ENCODE measurements around the gene CHORDC1. TPM values are rescaled to one million over a fixed set of nuclear protein-coding genes. Genes with fewer than 3 reads are reported as not detected.
"Not testable (repeated sequence)": the region's sequence is repeated elsewhere in the genome, so short reads cannot be mapped to it uniquely, and the experiment has no call there.

The CHORDC1 gene
- total RNA-seq, 1 donor from 2014 or later = 65.7 TPM

- intact Hi-C loops (cut with micrococcal nuclease) = no loop called here
Measured at GRCh38 chr11:90218606-90219005, 4.2 kb downstream of the CHORDC1 start.

GRCh38 chr11:90216611-90217010 lies 6.2 kb downstream of the CHORDC1 start:
- intact Hi-C loops (cut with micrococcal nuclease) = no loop called here

- intact Hi-C loops (cut with micrococcal nuclease) = no loop called here
Measured at GRCh38 chr11:90213322-90213721, 9.5 kb downstream of the CHORDC1 start.

- intact Hi-C loops (cut with micrococcal nuclease) = loop anchor here (10.0 kb wide), 1 partner anchor 126 kb away; no protein-coding TSS in a partner anchor
Measured at GRCh38 chr11:90208857-90209256, 14.0 kb downstream of the CHORDC1 start.

GRCh38 chr11:90207992-90208391 lies 14.9 kb downstream of the CHORDC1 start:
- intact Hi-C loops (cut with micrococcal nuclease) = loop anchor here (10.0 kb wide), 1 partner anchor 127 kb away; no protein-coding TSS in a partner anchor

- intact Hi-C loops (cut with micrococcal nuclease) = loop anchor here (1.0 to 10.0 kb wide), 5 partner anchors 18 to 1044 kb away; partner anchors contain the start of gene CHORDC1
Measured at GRCh38 chr11:90204832-90205646, 17.8 kb downstream of the CHORDC1 start.

- intact Hi-C loops (cut with micrococcal nuclease) = loop anchor here (2.0 to 10.0 kb wide), 3 partner anchors 44 to 1044 kb away; no protein-coding TSS in a partner anchor
Measured at GRCh38 chr11:90204407-90204806, 18.4 kb downstream of the CHORDC1 start.

- intact Hi-C loops (cut with micrococcal nuclease) = loop anchor here (10.0 kb wide), 1 partner anchor 132 kb away; no protein-coding TSS in a partner anchor
Measured at GRCh38 chr11:90202342-90202741, 20.5 kb downstream of the CHORDC1 start.

GRCh38 chr11:90197377-90197776 lies 25.5 kb downstream of the CHORDC1 start:
- intact Hi-C loops (cut with micrococcal nuclease) = no loop called here

- intact Hi-C loops (cut with micrococcal nuclease) = no loop called here
Measured at GRCh38 chr11:90192869-90193582, 29.8 kb downstream of the CHORDC1 start.

- intact Hi-C loops (cut with micrococcal nuclease) = no loop called here
Measured at GRCh38 chr11:90189011-90189410, 33.8 kb downstream of the CHORDC1 start.

- intact Hi-C loops (cut with micrococcal nuclease) = no loop called here
Measured at GRCh38 chr11:90187839-90188238, 35.0 kb downstream of the CHORDC1 start.

- intact Hi-C loops (cut with micrococcal nuclease) = no loop called here
Measured at GRCh38 chr11:90179923-90180322, 42.9 kb downstream of the CHORDC1 start.

GRCh38 chr11:90178751-90179150 lies 44.1 kb downstream of the CHORDC1 start:
- intact Hi-C loops (cut with micrococcal nuclease) = no loop called here

GRCh38 chr11:90176069-90176468 lies 46.8 kb downstream of the CHORDC1 start:
- intact Hi-C loops (cut with micrococcal nuclease) = no loop called here

- intact Hi-C loops (cut with micrococcal nuclease) = no loop called here
Measured at GRCh38 chr11:90171359-90171758, 51.5 kb downstream of the CHORDC1 start.

- intact Hi-C loops (cut with micrococcal nuclease) = no loop called here
Measured at GRCh38 chr11:90168571-90168970, 54.3 kb downstream of the CHORDC1 start.

- intact Hi-C loops (cut with micrococcal nuclease) = not testable (repeated sequence)
Measured at GRCh38 chr11:90167704-90168103, 55.1 kb downstream of the CHORDC1 start.

GRCh38 chr11:90166982-90167573 lies 55.8 kb downstream of the CHORDC1 start:
- intact Hi-C loops (cut with micrococcal nuclease) = not testable (repeated sequence)

All from T-helper 1 cell treated with Interleukin-12 subunit alpha and Interleukin-12 subunit beta and Interleukin-4 antibody, amounts not matched to agents 30 ng/mL and 1 ng/mL, for 36 hours (primary cell).